ENCODE measurements around the gene SMS.

- no peak for TF ChIP-seq CTCF (optimal IDR thresholded peaks at IDR 0.05 in 1 of 3, IDR thresholded peaks at IDR 0.05 in 1 of 3, conservative IDR thresholded peaks at IDR 0.05 in 1 of 3; ENCODE audit: extremely low read depth in 1 of 3, insufficient read depth in 2 of 3, low read length in 3 of 3)
- TF ChIP-seq EZH2 (IDR thresholded peaks at IDR 0.05; ENCODE audit: low read length) = no peak
Measured at GRCh38 chrX:21934414-21934813, 6.1 kb upstream of the SMS start.
